Activated CD8-positive, alpha-beta T cell treated with anti-CD3 and anti-CD28 coated beads for 36 hours (primary cell): Measurements from ENCODE around the gene TYRO3. TPM values are rescaled to one million over a fixed set of nuclear protein-coding genes. Genes with fewer than 3 reads are reported as not detected.
A peak's percentile ranks its signal among the peaks of the same experiment; 100 is the strongest.

Source experiments
- ATAC-seq: fragments of 200-7000 bp; cut with Tn5 transposase; one replicate; pipeline ENCODE4 v1.10.0; 2021; ENCODE audit warnings: mild to moderate bottlenecking, moderate library complexity
- CTCF ChIA-PET: fragments of 350-600 bp; sonication (Branson Sonifier 250); formaldehyde crosslinking; loops from one replicate; lab custom pipeline; 2021; ENCODE audit warnings: antibody characterized with exemption; lab: Charles Lee
- POLR2A ChIA-PET: fragments of 350-600 bp; sonication (Branson Sonifier 250); formaldehyde crosslinking; loops from one replicate; lab custom pipeline; 2021; ENCODE audit warnings: antibody characterized with exemption; lab: Charles Lee
- DNase-seq: peaks from one replicate; pipeline ENCODE4 v3.0.0-alpha.2; 2020
- H3K27ac Mint-ChIP-seq: one replicate; pipeline ENCODE4 v1.8.0; 2021; ENCODE audit warnings: mild to moderate bottlenecking, mixed read lengths
- H3K27me3 Mint-ChIP-seq: one replicate; pipeline ENCODE4 v1.8.0; 2021; ENCODE audit warnings: mixed read lengths
- H3K36me3 Mint-ChIP-seq: one replicate; pipeline ENCODE4 v1.8.0; 2021; ENCODE audit warnings: low read depth, mixed read lengths
- H3K4me1 Mint-ChIP-seq: one replicate; pipeline ENCODE4 v1.8.0; 2021; ENCODE audit warnings: low read depth, mixed read lengths
- H3K4me3 Mint-ChIP-seq: one replicate; pipeline ENCODE4 v1.8.0; 2021; ENCODE audit warnings: mild to moderate bottlenecking, moderate library complexity, mixed read lengths
- H3K9me3 Mint-ChIP-seq: one replicate; pipeline ENCODE4 v1.8.0; 2021; ENCODE audit warnings: mixed read lengths
- intact Hi-C: fragments of 100-400 bp; cut with micrococcal nuclease; formaldehyde crosslinking; loops from one replicate; pipeline ENCODE4 v1.10.0; 2022
- total RNA-seq, 2 experiments: library from RNA; stranded (reverse); gene quantifications; one replicate each; pipeline ENCODE4 v1.2.3, GENCODE V29; 2021
- TF ChIP-seq, protein P1 (sequence below): fragments of 200-600 bp; IDR thresholded peaks from one replicate; pipeline ENCODE4 v1.8.0; 2022; ENCODE audit warnings: antibody characterized with exemption, mild to moderate bottlenecking

TYRO3 gene
- total RNA-seq, 2 experiments from 2014 or later: 0.67 to 1.3 TPM

DNA sequence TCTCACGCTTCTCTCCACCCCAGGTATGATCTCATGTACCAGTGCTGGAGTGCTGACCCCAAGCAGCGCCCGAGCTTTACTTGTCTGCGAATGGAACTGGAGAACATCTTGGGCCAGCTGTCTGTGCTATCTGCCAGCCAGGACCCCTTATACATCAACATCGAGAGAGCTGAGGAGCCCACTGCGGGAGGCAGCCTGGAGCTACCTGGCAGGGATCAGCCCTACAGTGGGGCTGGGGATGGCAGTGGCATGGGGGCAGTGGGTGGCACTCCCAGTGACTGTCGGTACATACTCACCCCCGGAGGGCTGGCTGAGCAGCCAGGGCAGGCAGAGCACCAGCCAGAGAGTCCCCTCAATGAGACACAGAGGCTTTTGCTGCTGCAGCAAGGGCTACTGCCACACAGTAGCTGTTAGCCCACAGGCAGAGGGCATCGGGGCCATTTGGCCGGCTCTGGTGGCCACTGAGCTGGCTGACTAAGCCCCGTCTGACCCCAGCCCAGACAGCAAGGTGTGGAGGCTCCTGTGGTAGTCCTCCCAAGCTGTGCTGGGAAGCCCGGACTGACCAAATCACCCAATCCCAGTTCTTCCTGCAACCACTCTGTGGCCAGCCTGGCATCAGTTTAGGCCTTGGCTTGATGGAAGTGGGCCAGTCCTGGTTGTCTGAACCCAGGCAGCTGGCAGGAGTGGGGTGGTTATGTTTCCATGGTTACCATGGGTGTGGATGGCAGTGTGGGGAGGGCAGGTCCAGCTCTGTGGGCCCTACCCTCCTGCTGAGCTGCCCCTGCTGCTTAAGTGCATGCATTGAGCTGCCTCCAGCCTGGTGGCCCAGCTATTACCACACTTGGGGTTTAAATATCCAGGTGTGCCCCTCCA, 19.1 kb downstream of the TYRO3 start:
- ChIA-PET CTCF (interaction anchor here (1.1 to 1.6 kb wide), 3 partner anchors 25 to 112 kb away, joined by 3 to 4 read pairs (median 3); no protein-coding TSS in a partner anchor), POLR2A (no interaction called here)
- DNase-seq: no peak
- Mint-ChIP-seq H3K4me1 (no peaks in the 10 kb centered on the region), H3K27me3 (peaks cover 4% of the 10 kb centered on the region), H3K36me3 (no peaks in the 10 kb centered on the region), H3K9me3 (no peaks in the 10 kb centered on the region), H3K4me3 (no peak overlapping the region), H3K27ac (no peak overlapping the region)
- no peak for ATAC-seq
- TF ChIP-seq, protein P1, sequence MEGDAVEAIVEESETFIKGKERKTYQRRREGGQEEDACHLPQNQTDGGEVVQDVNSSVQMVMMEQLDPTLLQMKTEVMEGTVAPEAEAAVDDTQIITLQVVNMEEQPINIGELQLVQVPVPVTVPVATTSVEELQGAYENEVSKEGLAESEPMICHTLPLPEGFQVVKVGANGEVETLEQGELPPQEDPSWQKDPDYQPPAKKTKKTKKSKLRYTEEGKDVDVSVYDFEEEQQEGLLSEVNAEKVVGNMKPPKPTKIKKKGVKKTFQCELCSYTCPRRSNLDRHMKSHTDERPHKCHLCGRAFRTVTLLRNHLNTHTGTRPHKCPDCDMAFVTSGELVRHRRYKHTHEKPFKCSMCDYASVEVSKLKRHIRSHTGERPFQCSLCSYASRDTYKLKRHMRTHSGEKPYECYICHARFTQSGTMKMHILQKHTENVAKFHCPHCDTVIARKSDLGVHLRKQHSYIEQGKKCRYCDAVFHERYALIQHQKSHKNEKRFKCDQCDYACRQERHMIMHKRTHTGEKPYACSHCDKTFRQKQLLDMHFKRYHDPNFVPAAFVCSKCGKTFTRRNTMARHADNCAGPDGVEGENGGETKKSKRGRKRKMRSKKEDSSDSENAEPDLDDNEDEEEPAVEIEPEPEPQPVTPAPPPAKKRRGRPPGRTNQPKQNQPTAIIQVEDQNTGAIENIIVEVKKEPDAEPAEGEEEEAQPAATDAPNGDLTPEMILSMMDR: no peak
- intact Hi-C loops: no loop called here

DNA sequence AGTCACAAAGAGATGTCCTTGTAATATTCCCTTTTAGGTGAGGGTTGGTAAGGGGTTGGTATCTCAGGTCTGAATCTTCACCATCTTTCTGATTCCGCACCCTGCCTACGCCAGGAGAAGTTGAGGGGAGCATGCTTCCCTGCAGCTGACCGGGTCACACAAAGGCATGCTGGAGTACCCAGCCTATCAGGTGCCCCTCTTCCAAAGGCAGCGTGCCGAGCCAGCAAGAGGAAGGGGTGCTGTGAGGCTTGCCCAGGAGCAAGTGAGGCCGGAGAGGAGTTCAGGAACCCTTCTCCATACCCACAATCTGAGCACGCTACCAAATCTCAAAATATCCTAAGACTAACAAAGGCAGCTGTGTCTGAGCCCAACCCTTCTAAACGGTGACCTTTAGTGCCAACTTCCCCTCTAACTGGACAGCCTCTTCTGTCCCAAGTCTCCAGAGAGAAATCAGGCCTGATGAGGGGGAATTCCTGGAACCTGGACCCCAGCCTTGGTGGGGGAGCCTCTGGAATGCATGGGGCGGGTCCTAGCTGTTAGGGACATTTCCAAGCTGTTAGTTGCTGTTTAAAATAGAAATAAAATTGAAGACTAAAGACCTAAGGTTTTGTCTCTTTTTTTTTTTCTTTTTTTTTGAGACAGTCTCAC, 19.8 kb downstream of the TYRO3 start:
- Mint-ChIP-seq H3K9me3 (no peaks in the 10 kb centered on the region), H3K36me3 (no peaks in the 10 kb centered on the region), H3K27ac (no peak overlapping the region), H3K27me3 (peaks cover 11% of the 10 kb centered on the region), H3K4me1 (no peaks in the 10 kb centered on the region), H3K4me3 (no peak overlapping the region)
- DNase-seq (no peak), ATAC-seq (no peak)
- POLR2A ChIA-PET: no interaction called here
- intact Hi-C loops: no loop called here
- CTCF ChIA-PET: interaction anchor here (1.4 to 1.9 kb wide), 2 partner anchors 24 to 113 kb away, joined by 3 to 4 read pairs; no protein-coding TSS in a partner anchor
- TF ChIP-seq, protein P1: no peak

DNA sequence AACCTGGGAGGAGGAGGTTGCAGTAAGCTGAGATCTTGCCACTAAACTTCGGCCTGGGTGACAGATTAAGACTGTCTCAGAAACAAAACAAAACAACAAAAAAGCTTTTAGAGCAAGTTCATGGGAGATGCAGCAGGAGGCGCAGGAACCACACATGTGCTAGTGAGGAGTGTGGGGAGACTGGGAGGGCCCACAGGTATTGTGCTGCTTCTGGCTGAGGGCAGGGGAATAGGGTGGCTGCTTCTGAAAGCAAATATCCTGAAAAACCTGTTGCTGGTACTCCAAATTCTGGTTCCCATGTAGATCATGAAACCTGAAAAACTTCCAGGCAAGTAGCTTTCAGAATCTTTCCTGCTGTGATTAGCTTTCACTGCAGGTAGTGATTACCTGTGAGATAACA, 22.1 kb downstream of the TYRO3 start:
- ChIA-PET POLR2A (no interaction called here), CTCF (no interaction called here)
- DNase-seq (peak; percentile 13), ATAC-seq (no peak)
- Mint-ChIP-seq H3K9me3 (no peaks in the 10 kb centered on the region), H3K4me3 (no peak overlapping the region), H3K36me3 (no peaks in the 10 kb centered on the region), H3K27me3 (peaks cover 21% of the 10 kb centered on the region), H3K4me1 (peaks cover 6% of the 10 kb centered on the region), H3K27ac (no peak overlapping the region)
- intact Hi-C loops: no loop called here
- TF ChIP-seq, protein P1: no peak

DNA sequence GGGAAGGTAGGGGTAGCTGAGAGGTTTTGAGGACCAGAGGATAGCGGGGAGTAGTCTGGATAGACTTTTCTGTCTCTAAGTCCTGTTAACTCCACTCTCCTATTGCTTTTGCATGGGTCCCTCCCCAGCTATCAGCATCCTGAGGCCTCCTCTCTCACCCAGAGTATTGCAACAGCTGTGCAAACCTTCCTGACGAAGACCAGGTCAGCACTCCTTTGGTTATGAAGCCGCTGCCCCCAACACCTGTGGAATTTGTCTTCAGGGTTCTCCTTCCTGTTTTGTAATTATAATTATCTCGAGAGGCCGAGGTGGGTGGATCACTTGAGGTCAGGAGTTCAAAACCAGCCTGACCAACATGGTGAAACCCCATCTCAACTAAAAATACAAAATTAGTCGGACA, 24.8 kb downstream of the TYRO3 start:
- H3K9me3 Mint-ChIP-seq: no peaks in the 10 kb centered on the region

More for the DNA sequence above, 24.8 kb downstream of the TYRO3 start:
- peaks cover 6% of the 10 kb centered on the region for H3K4me1 Mint-ChIP-seq
- DNase-seq (no peak), ATAC-seq (no peak)
- peaks cover 30% of the 10 kb centered on the region for H3K27me3 Mint-ChIP-seq
- POLR2A ChIA-PET: no interaction called here
- CTCF ChIA-PET: no interaction called here
- H3K36me3 Mint-ChIP-seq: no peaks in the 10 kb centered on the region
- intact Hi-C loops: no loop called here
- no peak overlapping the region for H3K4me3 Mint-ChIP-seq
- TF ChIP-seq, protein P1: no peak
- no peak overlapping the region for H3K27ac Mint-ChIP-seq
